Stimulated activated naive CD8-positive, alpha-beta T cell treated with anti-CD3 and anti-CD28 coated beads, Interleukin-15, amount 100 ng/mL, for 72 hours (primary cell): ENCODE results near the gene DYRK2.

Experiments
- ATAC-seq: fragments of 150-1000 bp; cut with Tn5 transposase; 2 replicates; pipeline ENCODE4 v1.10.0; 2021; ENCODE audit warnings: mild to moderate bottlenecking, moderate library complexity
- DNase-seq, 2 donors: peaks; one replicate each; pipeline ENCODE4 v3.0.0; 2021 to 2022
- H3K27ac Mint-ChIP-seq, 2 donors: one replicate each; pipeline ENCODE4 v1.8.0; 2022; ENCODE audit warnings: mild to moderate bottlenecking in 2 of 2, mixed read lengths in 2 of 2, moderate library complexity in 2 of 2
- H3K27me3 Mint-ChIP-seq: one replicate; pipeline ENCODE4 v1.8.0; 2022; ENCODE audit warnings: mixed read lengths
- H3K4me1 Mint-ChIP-seq: one replicate; pipeline ENCODE4 v1.8.0; 2022; ENCODE audit warnings: mild to moderate bottlenecking, mixed read lengths
- H3K4me3 Mint-ChIP-seq, 2 donors: one replicate each; pipeline ENCODE4 v1.8.0; 2022; ENCODE audit warnings: mild to moderate bottlenecking in 2 of 2, mixed read lengths in 2 of 2, moderate library complexity in 1 of 2
- H3K9me3 Mint-ChIP-seq, 2 donors: one replicate each; pipeline ENCODE4 v1.8.0; 2022; ENCODE audit warnings: mixed read lengths in 2 of 2

Gene DYRK2

DNA sequence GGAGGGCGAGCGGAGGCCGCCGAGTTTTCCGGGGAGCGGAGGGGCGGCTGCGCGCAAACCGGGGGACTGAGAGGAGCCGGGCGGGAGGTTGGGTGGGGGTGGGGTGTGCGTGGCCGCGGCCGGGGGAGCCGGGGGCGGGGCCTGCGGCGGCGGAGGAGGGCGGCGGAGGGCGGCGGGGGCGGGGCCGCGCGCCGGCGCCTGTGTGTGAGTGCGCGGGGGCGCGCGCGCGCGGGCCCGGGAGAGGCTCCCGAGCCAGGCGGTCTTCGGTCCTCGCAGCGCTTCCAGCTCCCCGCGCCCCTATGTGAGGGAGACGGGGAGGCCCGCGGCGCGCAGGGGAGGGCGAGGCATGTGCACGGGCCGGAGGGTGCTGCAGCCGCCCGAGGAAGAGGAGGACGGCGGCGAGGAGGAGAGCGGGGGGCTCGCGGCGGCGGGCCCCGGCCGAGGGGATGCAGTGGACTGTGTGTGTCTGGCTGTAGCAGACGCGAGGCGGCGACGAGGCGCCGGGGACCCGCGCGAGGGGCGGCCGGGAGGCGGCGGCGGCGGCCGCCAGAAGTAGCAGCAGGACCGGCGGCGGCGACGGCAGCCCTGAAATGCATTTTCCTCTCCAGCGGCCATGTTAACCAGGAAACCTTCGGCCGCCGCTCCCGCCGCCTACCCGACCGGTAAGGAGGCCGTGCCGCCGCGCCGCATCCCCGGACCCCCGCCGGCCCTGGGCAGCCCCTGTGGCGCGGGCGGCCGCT, at the start of gene DYRK2:
DYRK2 (plus strand) TSS at position 225 of the 740 bp plus-strand sequence; CDS start at position 614, 389 bp downstream.
- ATAC-seq (peak; percentile 71), DNase-seq (peak; percentile 76 to 77)
- H3K9me3 Mint-ChIP-seq = no peaks in the 10 kb centered on the region
- peak within 1 kb of the TSS; percentile 96 for H3K27ac Mint-ChIP-seq
- peak within 1 kb of the TSS; percentile 77 to 96 for H3K4me3 Mint-ChIP-seq
- H3K4me1 Mint-ChIP-seq = peaks cover 41% of the 10 kb centered on the region
- H3K27me3 Mint-ChIP-seq = no peaks in the 10 kb centered on the region

DNA sequence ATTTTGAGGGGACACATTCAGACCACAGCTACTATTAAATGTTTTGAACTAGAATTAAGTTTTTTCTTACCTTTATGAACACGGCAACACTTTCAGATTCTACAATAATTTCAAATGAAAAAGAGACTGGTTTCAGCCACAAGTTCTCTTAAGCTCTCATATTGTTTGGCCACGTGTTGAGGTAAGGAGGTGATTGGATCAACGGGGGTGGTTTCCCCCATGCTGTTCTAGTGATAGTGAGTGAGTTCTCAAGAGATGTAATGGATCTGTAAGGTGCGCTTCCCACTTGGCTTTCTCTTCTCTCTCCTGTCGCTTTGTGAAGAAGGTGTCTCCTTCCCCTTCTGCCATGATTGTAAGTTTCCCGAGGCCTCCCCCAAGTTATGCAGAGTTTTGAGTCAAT, 48.9 kb upstream of the DYRK2 start:
- Mint-ChIP-seq H3K4me1 (peaks cover 22% of the 10 kb centered on the region), H3K27ac (no peak overlapping the region), H3K27me3 (no peaks in the 10 kb centered on the region), H3K9me3 (peaks cover 15 to 20% of the 10 kb centered on the region in 2 donors), H3K4me3 (no peak overlapping the region)
- DNase-seq (peak in 1 of 2 donors; percentile 30), ATAC-seq (peak; percentile 86)

DNA sequence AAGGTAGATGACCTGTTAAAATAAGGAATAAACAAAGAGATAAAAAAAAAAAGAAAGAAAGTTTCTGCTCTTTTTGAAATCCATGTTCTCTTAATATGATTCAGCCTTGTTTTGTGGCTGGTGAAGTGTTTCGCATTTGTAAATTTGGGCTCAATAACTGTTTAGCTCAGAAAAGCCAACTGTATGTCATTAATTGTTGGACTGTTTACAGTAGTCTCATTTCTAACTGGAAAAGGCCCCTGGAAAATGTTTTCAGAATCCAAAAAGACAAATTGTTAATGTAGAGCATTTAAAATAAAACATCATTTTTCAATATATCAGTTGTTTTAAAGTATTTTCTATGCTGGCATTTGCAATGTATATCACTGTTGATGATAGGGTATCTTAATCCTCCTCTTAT, 47.4 kb upstream of the DYRK2 start:
- Mint-ChIP-seq H3K27ac (no peak overlapping the region), H3K4me1 (peaks cover 19% of the 10 kb centered on the region), H3K4me3 (no peak overlapping the region), H3K27me3 (no peaks in the 10 kb centered on the region), H3K9me3 (peaks cover 15 to 20% of the 10 kb centered on the region in 2 donors)
- DNase-seq (no peak), ATAC-seq (no peak)

DNA sequence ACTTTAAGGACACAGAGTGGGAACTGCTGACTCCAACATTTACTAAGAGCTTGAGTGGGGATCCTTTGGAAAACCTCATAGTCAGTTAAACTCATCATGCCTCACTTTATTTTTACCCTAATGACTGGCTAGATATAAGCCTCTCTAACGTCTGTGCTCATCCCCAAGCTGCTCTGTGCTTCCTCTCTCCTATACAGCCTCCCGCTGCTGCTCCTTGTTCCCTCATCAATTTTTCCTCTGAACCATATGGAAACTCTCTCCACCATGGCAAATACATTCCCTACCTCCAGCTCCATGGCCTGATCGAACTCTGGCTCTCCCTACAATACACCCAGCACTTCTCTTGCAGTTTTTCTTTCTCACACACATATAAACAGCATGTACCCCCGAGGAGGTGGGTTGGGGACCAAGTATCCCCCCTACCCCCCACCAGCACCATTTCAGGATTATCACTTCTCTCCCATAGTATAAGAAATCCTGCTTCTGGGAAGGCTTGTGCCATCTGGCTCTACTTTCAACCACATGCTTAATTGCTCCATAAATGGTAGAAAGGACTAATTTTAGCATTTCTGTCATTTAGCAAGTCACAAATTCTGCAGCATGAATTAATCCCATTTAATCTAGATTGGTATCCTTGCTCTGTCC, 39.2 kb upstream of the DYRK2 start:
- H3K9me3 Mint-ChIP-seq = no peaks in the 10 kb centered on the region
- DNase-seq (no peak), ATAC-seq (no peak)
- H3K4me3 Mint-ChIP-seq = no peak overlapping the region
- H3K4me1 Mint-ChIP-seq = no peaks in the 10 kb centered on the region
- H3K27ac Mint-ChIP-seq = peak overlapping the region in 1 of 2 donors; percentile 41
- no peaks in the 10 kb centered on the region for H3K27me3 Mint-ChIP-seq

DNA sequence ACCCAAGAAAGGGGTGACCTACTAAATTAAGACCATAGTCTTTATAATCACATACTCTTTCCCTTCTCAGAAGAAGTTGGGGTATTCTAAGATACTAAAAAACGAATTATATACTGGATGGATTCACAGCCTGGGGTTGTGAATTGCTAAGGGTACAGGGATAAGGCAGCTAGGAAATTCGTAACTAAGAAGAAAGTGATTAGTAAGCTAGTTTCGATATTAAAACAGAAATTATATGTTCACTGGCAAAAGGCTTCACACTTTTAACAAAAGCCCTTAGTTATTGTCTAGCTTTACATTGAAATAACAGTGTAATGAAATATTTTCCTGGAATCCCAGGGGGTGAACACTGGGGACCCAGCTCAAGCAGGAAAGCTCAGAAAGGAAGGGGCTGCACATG, 35.5 kb upstream of the DYRK2 start:
- Mint-ChIP-seq H3K9me3 (no peaks in the 10 kb centered on the region), H3K4me3 (no peak overlapping the region), H3K4me1 (peaks cover 6% of the 10 kb centered on the region), H3K27me3 (no peaks in the 10 kb centered on the region), H3K27ac (no peak overlapping the region)
- DNase-seq (no peak), ATAC-seq (no peak)

DNA sequence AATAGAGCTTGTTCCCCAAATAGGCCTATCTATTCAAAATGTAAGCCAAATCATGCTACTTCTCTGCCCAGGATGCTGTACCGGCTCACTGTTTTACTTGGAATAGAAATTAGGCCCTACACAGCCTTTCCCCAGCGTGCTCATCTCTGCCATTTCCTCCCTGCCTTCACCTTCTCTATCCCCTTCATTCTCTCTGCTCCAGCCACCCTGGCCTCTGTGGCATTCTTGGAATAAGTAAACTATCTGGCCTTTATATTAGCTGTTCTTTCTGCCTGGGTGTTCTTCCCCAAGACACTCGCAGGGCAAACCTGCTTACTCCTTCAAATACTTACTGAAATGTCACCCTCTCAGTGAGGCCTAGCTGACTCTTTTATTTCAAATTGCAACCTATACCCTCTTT, 30.9 kb upstream of the DYRK2 start:
- Mint-ChIP-seq H3K27me3 (no peaks in the 10 kb centered on the region), H3K27ac (peak overlapping the region in 1 of 2 donors; percentile 72), H3K4me3 (no peak overlapping the region), H3K9me3 (peaks cover 0 to 6% of the 10 kb centered on the region in 2 donors), H3K4me1 (peaks cover 6% of the 10 kb centered on the region)
- DNase-seq = no peak
- no peak for ATAC-seq

DNA sequence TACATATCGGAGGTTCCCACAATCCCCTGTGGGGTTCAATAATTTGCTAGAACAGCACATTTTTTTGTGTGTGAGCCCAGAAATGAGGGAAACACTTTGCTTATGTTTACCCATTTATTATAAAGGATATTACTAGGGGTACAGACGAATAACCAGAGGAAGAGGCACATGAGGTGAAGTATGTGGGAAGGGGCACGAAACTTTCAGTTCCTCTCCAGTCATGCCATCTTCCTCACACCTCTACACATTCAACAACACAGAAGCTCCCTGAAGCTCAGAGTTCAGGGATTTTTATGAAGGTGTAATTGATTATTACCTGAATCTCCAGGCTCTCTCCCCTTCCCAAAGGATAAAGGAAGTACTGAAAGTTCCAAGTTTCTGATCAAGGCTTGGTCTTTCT, 30.2 kb upstream of the DYRK2 start:
- ATAC-seq (no peak), DNase-seq (no peak)
- peak overlapping the region in 1 of 2 donors; percentile 72 for H3K27ac Mint-ChIP-seq
- H3K9me3 Mint-ChIP-seq = peaks cover 0 to 6% of the 10 kb centered on the region in 2 donors
- H3K27me3 Mint-ChIP-seq = no peaks in the 10 kb centered on the region
- no peak overlapping the region for H3K4me3 Mint-ChIP-seq
- H3K4me1 Mint-ChIP-seq = peaks cover 6% of the 10 kb centered on the region

DNA sequence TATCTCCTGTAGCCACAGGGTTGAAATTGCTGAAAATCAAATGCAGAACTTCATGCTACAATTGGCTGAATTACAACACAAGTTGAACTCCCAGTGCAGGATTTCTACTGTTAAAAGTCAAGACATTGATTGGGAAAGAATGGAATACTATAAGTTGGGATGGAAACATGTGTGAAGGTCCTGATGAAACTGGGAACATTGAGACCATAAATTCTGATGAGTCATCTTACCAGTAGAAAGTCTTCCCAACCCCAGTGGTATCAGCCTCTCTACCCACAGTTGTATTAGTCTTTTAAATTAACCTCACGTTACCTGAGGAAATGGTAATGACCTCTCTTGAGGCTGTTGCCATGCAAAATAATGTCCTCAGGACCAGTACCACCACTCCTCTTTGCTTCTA, 27.4 kb upstream of the DYRK2 start:
- no peak for DNase-seq
- peaks cover 0 to 9% of the 10 kb centered on the region in 2 donors for H3K9me3 Mint-ChIP-seq
- ATAC-seq = no peak
- H3K27me3 Mint-ChIP-seq = no peaks in the 10 kb centered on the region
- no peak overlapping the region for H3K4me3 Mint-ChIP-seq
- peaks cover 6% of the 10 kb centered on the region for H3K4me1 Mint-ChIP-seq
- no peak overlapping the region for H3K27ac Mint-ChIP-seq

DNA sequence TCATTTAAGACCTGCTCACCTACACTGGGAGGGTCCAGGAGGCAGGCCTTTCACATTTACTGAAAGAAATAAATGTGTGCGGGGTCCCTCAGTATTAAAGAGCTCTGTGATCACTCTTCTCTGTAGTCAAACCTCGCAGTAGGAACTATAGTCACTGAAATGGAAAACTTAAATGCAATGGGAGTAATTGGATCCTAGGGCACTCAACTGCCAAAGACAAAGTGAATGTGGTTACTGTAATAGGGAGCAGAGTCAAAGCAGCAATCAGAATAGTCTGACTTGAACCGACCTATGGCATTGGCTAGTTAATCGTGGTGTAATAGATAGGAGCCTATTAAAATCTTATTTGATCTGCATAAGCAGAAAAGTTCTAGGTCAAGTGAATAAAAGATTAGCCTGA, 26.6 kb upstream of the DYRK2 start:
- Mint-ChIP-seq H3K4me1 (peaks cover 6% of the 10 kb centered on the region), H3K27ac (no peak overlapping the region), H3K4me3 (no peak overlapping the region), H3K9me3 (peaks cover 0 to 9% of the 10 kb centered on the region in 2 donors), H3K27me3 (no peaks in the 10 kb centered on the region)
- DNase-seq = no peak
- no peak for ATAC-seq

DNA sequence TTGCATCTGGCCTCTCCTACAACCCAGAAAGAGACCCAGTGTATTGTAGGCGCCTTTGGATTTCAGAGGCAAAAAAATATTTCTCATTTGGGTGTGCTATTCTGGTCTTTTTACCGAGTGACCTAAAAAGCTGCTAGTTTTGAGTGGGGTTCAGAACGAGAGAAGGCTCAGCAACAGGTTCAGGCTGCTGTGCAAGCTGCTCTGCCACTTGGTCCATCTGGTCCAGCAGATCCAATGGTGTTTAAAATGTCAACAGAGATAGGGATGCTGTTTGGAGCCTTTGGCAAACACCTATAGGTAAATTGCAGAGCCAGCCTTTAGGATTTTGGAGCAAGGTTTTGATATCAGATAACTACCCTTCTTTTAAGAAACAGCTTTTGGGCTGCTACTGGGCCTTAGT, 25.3 kb upstream of the DYRK2 start:
- Mint-ChIP-seq H3K4me1 (peaks cover 3% of the 10 kb centered on the region), H3K27ac (no peak overlapping the region), H3K9me3 (peaks cover 0 to 9% of the 10 kb centered on the region in 2 donors), H3K4me3 (no peak overlapping the region), H3K27me3 (no peaks in the 10 kb centered on the region)
- ATAC-seq = no peak
- DNase-seq = no peak

DNA sequence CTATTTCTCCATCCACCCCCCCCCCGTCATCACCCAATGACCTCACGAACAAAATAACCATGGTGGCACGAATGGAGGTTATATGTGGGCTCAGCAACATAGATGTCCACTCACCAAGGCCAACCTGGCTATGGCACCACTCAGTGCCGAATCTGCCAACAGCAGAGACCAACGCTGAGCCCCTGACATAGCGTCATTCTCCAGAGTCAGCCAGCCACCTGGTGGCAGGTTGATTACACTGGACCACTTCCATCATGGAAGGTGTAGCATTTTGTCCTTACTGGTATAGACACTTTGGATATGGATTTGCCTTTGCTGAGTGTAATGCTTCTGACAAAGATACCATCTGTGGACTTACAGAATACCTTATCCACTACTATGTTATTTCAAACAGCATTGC, 24.2 kb upstream of the DYRK2 start:
- no peak for DNase-seq
- H3K27ac Mint-ChIP-seq = no peak overlapping the region
- H3K27me3 Mint-ChIP-seq = no peaks in the 10 kb centered on the region
- peaks cover 5 to 19% of the 10 kb centered on the region in 2 donors for H3K9me3 Mint-ChIP-seq
- H3K4me3 Mint-ChIP-seq = no peak overlapping the region
- no peak for ATAC-seq
- peaks cover 14% of the 10 kb centered on the region for H3K4me1 Mint-ChIP-seq

DNA sequence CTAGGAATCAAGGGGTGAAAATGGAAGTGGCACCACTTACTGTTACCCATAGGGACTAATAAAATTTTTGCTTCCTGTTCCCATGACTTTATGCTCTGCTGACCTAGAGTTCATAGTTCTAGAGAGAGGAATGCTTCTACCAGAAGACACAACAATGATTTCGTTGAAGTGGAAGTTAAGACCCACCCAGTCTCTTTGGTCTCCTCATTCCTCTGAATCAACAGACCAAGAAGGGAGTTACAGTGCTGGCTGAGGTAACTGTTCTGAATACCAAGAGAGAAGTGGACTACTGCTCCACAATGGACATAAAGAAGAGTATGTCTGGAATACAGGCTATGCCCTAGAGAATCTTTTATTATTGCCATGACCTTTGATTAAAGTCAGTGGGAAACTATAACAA, 23.5 kb upstream of the DYRK2 start:
- no peak for DNase-seq
- peaks cover 21% of the 10 kb centered on the region for H3K4me1 Mint-ChIP-seq
- no peak overlapping the region for H3K4me3 Mint-ChIP-seq
- no peak overlapping the region for H3K27ac Mint-ChIP-seq
- no peaks in the 10 kb centered on the region for H3K27me3 Mint-ChIP-seq
- H3K9me3 Mint-ChIP-seq = peaks cover 10 to 24% of the 10 kb centered on the region in 2 donors
- ATAC-seq = no peak

DNA sequence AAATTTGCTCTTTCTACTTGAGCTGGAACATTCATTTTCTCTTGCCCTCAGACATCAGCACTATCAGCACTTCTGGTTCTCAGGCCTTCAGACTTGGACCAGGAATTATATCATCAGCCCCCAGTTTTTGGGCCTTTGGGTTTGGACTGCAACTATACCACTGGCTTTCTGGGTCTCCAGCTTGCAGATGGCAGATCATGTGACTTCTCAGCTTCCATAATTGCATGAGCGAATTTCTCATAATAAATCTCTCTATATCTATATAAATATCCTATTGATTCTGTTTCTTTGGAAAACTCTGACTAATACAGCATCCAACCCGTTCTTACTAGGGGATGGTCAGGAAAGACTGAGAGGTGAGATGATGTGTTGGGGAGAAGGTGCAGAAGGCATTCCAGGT, 22.4 kb upstream of the DYRK2 start:
- H3K4me1 Mint-ChIP-seq = peaks cover 32% of the 10 kb centered on the region
- H3K4me3 Mint-ChIP-seq = no peak overlapping the region
- no peak overlapping the region for H3K27ac Mint-ChIP-seq

DNA sequence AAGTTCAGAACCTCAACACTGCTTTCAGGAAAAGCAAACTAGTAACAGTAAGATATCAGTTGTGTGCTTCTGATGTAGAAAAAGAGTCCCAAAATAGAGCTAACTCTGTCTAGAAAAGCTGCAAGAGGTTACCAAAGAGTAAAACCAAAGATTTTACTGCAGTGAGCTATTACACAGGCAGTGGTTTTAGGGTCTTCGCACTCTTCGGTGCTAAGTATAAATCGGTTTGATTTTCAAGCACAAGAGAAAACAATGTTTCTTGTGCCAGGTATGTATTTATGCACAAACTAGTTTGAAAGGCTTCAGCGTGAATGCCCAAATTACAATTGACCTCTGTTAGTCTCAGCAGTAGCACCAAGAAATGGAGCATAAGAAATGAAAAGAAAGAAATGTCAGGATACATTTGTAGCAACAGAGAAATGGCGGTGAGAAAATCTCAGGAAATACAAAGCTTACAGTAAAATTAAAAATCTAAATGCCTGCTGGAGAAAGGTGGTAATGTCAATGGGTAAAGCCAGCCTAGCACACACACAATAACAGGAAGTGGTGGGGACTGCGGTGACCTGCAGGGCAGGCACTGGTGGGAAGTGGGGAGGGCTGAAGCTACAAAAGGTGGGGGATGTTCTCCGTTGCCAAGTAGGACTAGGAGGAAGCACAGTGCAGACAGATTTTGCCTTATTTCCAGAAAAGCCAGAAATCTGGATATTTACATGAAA, 18.0 kb upstream of the DYRK2 start:
- ATAC-seq = peak; percentile 100
- Mint-ChIP-seq H3K9me3 (peaks cover 10 to 14% of the 10 kb centered on the region in 2 donors), H3K27me3 (no peaks in the 10 kb centered on the region), H3K27ac (peak overlapping the region; percentile 50 to 90), H3K4me3 (peak overlapping the region; percentile 58 to 77), H3K4me1 (peaks cover 70% of the 10 kb centered on the region)
- DNase-seq = peak; percentile 73 to 85

More for the DNA sequence above, 22.4 kb upstream of the DYRK2 start:
- DNase-seq = no peak
- ATAC-seq = no peak
- Mint-ChIP-seq H3K27me3 (no peaks in the 10 kb centered on the region), H3K9me3 (peaks cover 10 to 24% of the 10 kb centered on the region in 2 donors)

DNA sequence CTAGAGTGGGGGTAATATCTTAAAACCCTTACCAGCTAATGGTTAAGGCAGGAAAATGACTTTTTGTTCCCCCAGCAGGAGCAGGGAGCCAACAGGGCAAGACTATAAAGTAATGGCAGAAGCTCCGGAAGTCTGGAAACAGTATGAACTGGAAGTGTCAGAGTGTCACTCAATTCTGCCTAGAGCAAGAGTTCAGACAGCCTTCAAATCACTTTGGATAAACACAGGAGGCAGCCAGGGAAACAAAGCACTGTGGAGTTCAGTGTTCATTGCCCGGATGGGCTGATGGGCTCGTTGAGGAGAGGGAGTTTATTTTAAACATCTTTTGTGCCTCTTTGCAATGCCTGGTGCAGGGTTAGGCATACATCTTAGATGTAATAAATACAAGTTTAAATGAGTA, 16.5 kb upstream of the DYRK2 start:
- H3K27ac Mint-ChIP-seq = peak overlapping the region in 1 of 2 donors; percentile 64
- peaks cover 70% of the 10 kb centered on the region for H3K4me1 Mint-ChIP-seq
- H3K4me3 Mint-ChIP-seq = peak overlapping the region in 1 of 2 donors; percentile 14
- ATAC-seq = no peak
- H3K27me3 Mint-ChIP-seq = no peaks in the 10 kb centered on the region
- H3K9me3 Mint-ChIP-seq = peaks cover 10 to 14% of the 10 kb centered on the region in 2 donors
- DNase-seq = no peak
